OCI-LY7 (cell line): ENCODE measurements around the gene YBX3.

ENCODE experiments used
- CTCF ChIP-seq: fragments of 200-600 bp; sonication (generic); conservative IDR thresholded peaks from 2 replicates; pipeline ENCODE4 v1.5.1; 2014; ENCODE audit warnings: mild to moderate bottlenecking, antibody characterized with exemption, low read length, moderate library complexity, mixed read lengths
- EZH2phosphoT487 ChIP-seq: fragments of 200-600 bp; sonication (generic); IDR thresholded peaks from 2 replicates; pipeline ENCODE4 v1.6.1; 2018; ENCODE audit warnings: low read depth, borderline replicate concordance, mild to moderate bottlenecking, mixed run types, antibody characterized with exemption, low read length, moderate library complexity, mixed read lengths

- TF ChIP-seq CTCF (no peak), EZH2phosphoT487 (no peak)
Measured at GRCh38 chr12:10716277-10716676, 6.8 kb downstream of the YBX3 start.
